Upper lobe of left lung (tissue), 6 donors: ENCODE data around the gene CLCNKB. TPM values are rescaled to one million over a fixed set of nuclear protein-coding genes. Genes with fewer than 3 reads are reported as not detected.

Source experiments
- ATAC-seq, 2 donors: fragments of 200-7000 bp; cut with Tn5 transposase; one replicate each; pipeline ENCODE4 v1.9.1; 2022; ENCODE audit warnings: mild to moderate bottlenecking in 2 of 2, moderate library complexity in 2 of 2; ENCODE audit not compliant: low FRiP score in 2 of 2
- DNase-seq, 2 donors: peaks; one replicate each; pipeline ENCODE4 v3.0.0-alpha.2; 2019 to 2020
- H3K27ac ChIP-seq, 4 donors: fragments of 200-600 bp; sonication (generic); one replicate each; pipeline ENCODE4 v1.5.1; 2016 to 2019
- H3K27me3 ChIP-seq, 4 donors: fragments of 200-600 bp; sonication (generic); one replicate each; pipeline ENCODE4 v1.5.1; 2017 to 2019
- H3K36me3 ChIP-seq, 4 donors: fragments of 200-600 bp; sonication (generic); one replicate each; pipeline ENCODE4 v1.5.1; 2016 to 2019
- H3K4me1 ChIP-seq, 4 donors: fragments of 200-600 bp; sonication (generic); one replicate each; pipeline ENCODE4 v1.5.1; 2018 to 2019
- H3K4me3 ChIP-seq, 4 donors: fragments of 200-600 bp; sonication (generic); one replicate each; pipeline ENCODE4 v1.5.1; 2017 to 2019; ENCODE audit warnings: mild to moderate bottlenecking in 2 of 4, moderate library complexity in 1 of 4
- H3K9me3 ChIP-seq, 4 donors: fragments of 200-600 bp; sonication (generic); one replicate each; pipeline ENCODE4 v1.5.1; 2018 to 2019
- EP300 ChIP-seq, 4 donors: sonication (generic); formaldehyde crosslinking; IDR thresholded peaks; one replicate each; pipeline ENCODE4 v1.5.1; 2017; ENCODE audit warnings: antibody characterized with exemption in 4 of 4, control low read depth in 2 of 4
- POLR2A ChIP-seq, 4 donors: fragments of 450-650 bp; IDR thresholded peaks; one replicate each; pipeline ENCODE4 v1.5.1; 2016 to 2017; ENCODE audit warnings: antibody characterized with exemption in 4 of 4, mild to moderate bottlenecking in 2 of 4
- POLR2AphosphoS5 ChIP-seq, 2 donors: sonication (generic); formaldehyde crosslinking; IDR thresholded peaks; one replicate each; pipeline ENCODE4 v1.5.1; 2017; ENCODE audit warnings: antibody characterized with exemption in 2 of 2
- WGBS, 2 donors: methylation state at CpG; one replicate each; pipeline ENCODE4 v1.1.5; 2017 to 2018; 5-methylcytosine and 5-hydroxymethylcytosine counted together
- total RNA-seq, 6 donors: library from RNA; depleted of rRNA in 4 of 6; stranded (reverse); fragments of >200 nt in 4 of 6; gene quantifications; one replicate each; pipeline versions ENCODE4 v1.1.0 to v1.2.1, GENCODE V29; 2016 to 2021
- TF ChIP-seq, protein P1 (sequence below), 6 experiments: fragments of 450-650 bp in 4 of 6; fragments of 200-600 bp in 2 of 6; sonication (generic) in 2 of 6; IDR thresholded peaks; one replicate each; pipeline ENCODE4 v1.5.1; 2016 to 2019; ENCODE audit warnings: antibody characterized with exemption in 6 of 6
- donor health status: DM: no; HTN: no; CAD: no; lungs with moderate emphysema.
- donor health status: DM: no; HTN: yes; CAD: no; lungs with severe emphysema.

Gene CLCNKB
- total RNA-seq, 6 donors from 2014 or later, result 0.46 to 9.4 (median 0.53) TPM; not detected in 2

DNA sequence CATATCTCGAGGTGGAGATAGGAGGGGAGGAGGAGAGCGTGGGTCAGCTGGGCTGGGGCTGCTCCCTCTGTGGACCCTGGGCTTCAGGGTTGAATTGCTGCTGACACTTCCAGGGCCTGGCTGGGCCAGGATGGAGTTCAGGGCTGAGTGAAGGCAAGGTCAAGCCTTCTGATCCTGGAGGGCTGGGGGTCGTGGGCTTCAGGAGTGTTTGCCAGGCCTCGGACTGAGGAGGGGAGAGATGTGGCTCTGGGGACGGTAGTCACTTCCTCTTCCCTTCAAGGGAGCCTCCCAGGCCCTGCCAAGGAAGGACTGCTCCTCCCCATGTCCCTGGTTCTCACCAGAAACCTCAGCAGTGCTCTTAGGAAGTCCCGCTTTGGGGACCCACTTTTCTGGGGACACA lies 41.9 kb downstream of the CLCNKB start:
- DNase-seq (peak in 1 of 2 donors; percentile 16), ATAC-seq (no peak)
- WGBS, 2 donors, result 55 to 61% methylated on average over 4 to 6 of the region's 6 CpGs
- Histone ChIP-seq H3K4me1 (peaks cover 0 to 13% (median 3%) of the 10 kb centered on the region in 4 donors), H3K27me3 (no peaks in the 10 kb centered on the region), H3K36me3 (no peaks in the 10 kb centered on the region), H3K9me3 (no peaks in the 10 kb centered on the region), H3K27ac (no peak overlapping the region), H3K4me3 (no peak overlapping the region)
- TF ChIP-seq, protein P1, sequence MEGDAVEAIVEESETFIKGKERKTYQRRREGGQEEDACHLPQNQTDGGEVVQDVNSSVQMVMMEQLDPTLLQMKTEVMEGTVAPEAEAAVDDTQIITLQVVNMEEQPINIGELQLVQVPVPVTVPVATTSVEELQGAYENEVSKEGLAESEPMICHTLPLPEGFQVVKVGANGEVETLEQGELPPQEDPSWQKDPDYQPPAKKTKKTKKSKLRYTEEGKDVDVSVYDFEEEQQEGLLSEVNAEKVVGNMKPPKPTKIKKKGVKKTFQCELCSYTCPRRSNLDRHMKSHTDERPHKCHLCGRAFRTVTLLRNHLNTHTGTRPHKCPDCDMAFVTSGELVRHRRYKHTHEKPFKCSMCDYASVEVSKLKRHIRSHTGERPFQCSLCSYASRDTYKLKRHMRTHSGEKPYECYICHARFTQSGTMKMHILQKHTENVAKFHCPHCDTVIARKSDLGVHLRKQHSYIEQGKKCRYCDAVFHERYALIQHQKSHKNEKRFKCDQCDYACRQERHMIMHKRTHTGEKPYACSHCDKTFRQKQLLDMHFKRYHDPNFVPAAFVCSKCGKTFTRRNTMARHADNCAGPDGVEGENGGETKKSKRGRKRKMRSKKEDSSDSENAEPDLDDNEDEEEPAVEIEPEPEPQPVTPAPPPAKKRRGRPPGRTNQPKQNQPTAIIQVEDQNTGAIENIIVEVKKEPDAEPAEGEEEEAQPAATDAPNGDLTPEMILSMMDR (IDR thresholded peaks at IDR 0.05), result no peak
- TF ChIP-seq POLR2A (IDR thresholded peaks at IDR 0.05), result no peak
- TF ChIP-seq POLR2AphosphoS5 (IDR thresholded peaks at IDR 0.05), result no peak
- TF ChIP-seq EP300 (IDR thresholded peaks at IDR 0.05), result no peak

DNA sequence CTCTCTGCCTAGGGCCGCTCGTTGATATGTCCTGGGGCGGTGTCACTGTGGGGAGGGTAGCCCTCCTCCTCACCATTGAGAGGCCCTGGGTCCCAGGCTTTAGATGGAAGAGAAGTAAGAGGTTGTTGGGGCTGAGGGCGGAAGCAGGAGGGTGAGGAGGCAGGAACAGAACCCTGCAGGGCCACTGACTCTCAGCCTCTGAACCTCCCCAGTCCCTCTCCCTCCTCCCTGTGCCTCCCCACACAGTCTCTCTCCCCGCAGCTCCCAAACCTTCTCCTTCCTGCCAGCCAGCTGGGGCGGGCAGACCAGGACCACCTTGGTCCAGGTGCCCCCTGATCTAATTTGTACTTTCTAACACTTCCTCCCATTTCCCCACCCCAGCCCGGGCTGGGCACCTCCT lies 44.2 kb downstream of the CLCNKB start:
- TF ChIP-seq POLR2AphosphoS5 (IDR thresholded peaks at IDR 0.05) (no peak), EP300 (IDR thresholded peaks at IDR 0.05) (no peak), POLR2A (IDR thresholded peaks at IDR 0.05) (no peak)
- TF ChIP-seq, protein P1 (IDR thresholded peaks at IDR 0.05), result no peak
- H3K4me3 ChIP-seq, result no peak overlapping the region
- no peaks in the 10 kb centered on the region for H3K9me3 ChIP-seq
- H3K36me3 ChIP-seq, result no peaks in the 10 kb centered on the region
- no peaks in the 10 kb centered on the region for H3K27me3 ChIP-seq
- no peak for DNase-seq
- ATAC-seq, result no peak
- 61 to 77% methylated on average over 6 to 7 of the region's 7 CpGs for WGBS, 2 donors
- H3K4me1 ChIP-seq, result peaks cover 0 to 10% (median 3%) of the 10 kb centered on the region in 4 donors
- H3K27ac ChIP-seq, result no peak overlapping the region

DNA sequence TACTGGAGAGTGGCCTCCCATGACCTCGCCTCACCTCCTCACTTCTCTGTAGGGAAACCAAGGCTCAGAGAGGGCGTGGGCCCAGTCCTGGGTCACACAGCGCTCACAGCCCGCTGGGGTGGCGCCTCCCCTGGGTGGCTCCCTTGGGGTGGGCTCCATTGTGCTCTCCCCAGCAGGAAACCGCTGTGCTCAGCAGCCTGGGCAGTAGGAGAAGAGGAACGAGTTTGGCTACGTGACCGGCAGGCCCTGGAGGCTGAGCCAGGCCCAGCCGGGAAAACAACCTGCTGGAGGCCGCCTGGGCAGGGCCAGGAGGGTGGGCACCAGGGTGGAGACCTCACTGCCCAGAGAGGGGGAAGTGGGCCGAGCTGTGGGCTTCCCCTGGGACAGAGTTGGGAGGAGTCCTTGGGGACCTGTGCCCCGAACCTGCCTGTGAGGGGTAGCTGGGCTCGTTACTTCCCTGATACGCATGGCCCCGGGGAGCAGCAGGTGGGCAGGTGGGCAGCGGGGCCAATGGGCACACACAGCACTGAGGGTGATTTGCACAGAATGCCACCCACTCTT lies 44.8 kb downstream of the CLCNKB start:
- peak in 1 of 2 donors; percentile 16 for ATAC-seq

DNA sequence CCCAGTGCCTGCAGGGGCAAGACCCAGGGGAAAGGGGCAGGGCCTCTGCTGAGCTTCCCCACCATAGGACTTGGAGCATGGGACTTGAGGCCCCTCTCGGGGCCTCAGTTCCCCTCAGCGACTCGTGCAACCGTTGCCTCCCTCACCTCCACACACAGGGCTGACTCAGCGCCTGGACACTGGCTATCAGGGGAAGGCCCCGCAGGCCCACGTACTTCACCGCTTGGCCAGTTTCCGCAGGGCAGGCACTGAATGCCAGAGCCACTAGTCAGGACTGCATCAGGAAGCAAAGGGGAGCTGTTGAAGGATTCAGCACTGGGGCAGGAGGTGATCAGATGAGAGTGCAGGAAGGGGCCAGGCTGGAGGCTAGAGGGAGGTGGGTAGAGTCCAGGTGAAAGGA lies 45.4 kb downstream of the CLCNKB start:
- Histone ChIP-seq H3K9me3 (no peaks in the 10 kb centered on the region), H3K36me3 (no peaks in the 10 kb centered on the region), H3K4me1 (peaks cover 0 to 8% (median 3%) of the 10 kb centered on the region in 4 donors), H3K4me3 (no peak overlapping the region), H3K27ac (no peak overlapping the region), H3K27me3 (no peaks in the 10 kb centered on the region)
- DNase-seq (peak in 1 of 2 donors; percentile 45), ATAC-seq (no peak)
- TF ChIP-seq, protein P1 (IDR thresholded peaks at IDR 0.05), result no peak
- TF ChIP-seq POLR2A (IDR thresholded peaks at IDR 0.05) (no peak), POLR2AphosphoS5 (IDR thresholded peaks at IDR 0.05) (no peak), EP300 (IDR thresholded peaks at IDR 0.05) (no peak)
- 69 to 94% methylated on average over 5 to 9 of the region's 9 CpGs for WGBS, 2 donors

More for the DNA sequence above, 44.8 kb downstream of the CLCNKB start:
- 81 to 86% methylated on average over 11 to 16 of the region's 17 CpGs for WGBS, 2 donors
- TF ChIP-seq POLR2A (IDR thresholded peaks at IDR 0.05) (no peak), EP300 (IDR thresholded peaks at IDR 0.05) (no peak), POLR2AphosphoS5 (IDR thresholded peaks at IDR 0.05) (no peak)
- TF ChIP-seq, protein P1 (IDR thresholded peaks at IDR 0.05), result no peak
- Histone ChIP-seq H3K4me3 (no peak overlapping the region), H3K27me3 (no peaks in the 10 kb centered on the region), H3K36me3 (no peaks in the 10 kb centered on the region), H3K4me1 (peaks cover 0 to 8% (median 3%) of the 10 kb centered on the region in 4 donors), H3K27ac (peak overlapping the region in 1 of 4 donors; percentile 26), H3K9me3 (no peaks in the 10 kb centered on the region)
- peak in 1 of 2 donors; percentile 70 for DNase-seq
